Smooth muscle cell (in vitro differentiated cells): ENCODE data around the gene WDR1. TPM values are rescaled to one million over a fixed set of nuclear protein-coding genes. Genes with fewer than 3 reads are reported as not detected.

Source experiments
- DNase-seq: peaks from one replicate; lab custom pipeline; 2025; ENCODE audit not compliant: unreplicated experiment; lab: John Stamatoyannopoulos, UW
- H2AFZ ChIP-seq: fragments of 200-600 bp; sonication (generic); 2 replicates; pipeline ENCODE4 v1.6.0; 2016; ENCODE audit warnings: antibody characterized with exemption, low read depth, mild to moderate bottlenecking
- H3F3A ChIP-seq: fragments of 200-600 bp; sonication (generic); 2 replicates; pipeline ENCODE4 v1.6.0; 2017; ENCODE audit warnings: antibody characterized with exemption, low read depth
- H3K27ac ChIP-seq: fragments of 200-600 bp; sonication (generic); 2 replicates; pipeline ENCODE4 v1.5.1; 2016; ENCODE audit warnings: low read depth, mild to moderate bottlenecking
- H3K27me3 ChIP-seq: fragments of 200-600 bp; sonication (generic); 2 replicates; pipeline ENCODE4 v1.6.1; 2016; ENCODE audit warnings: low read depth, mild to moderate bottlenecking
- H3K36me3 ChIP-seq: fragments of 200-600 bp; sonication (generic); 2 replicates; pipeline ENCODE4 v1.5.1; 2016; ENCODE audit warnings: low read depth
- H3K4me1 ChIP-seq: fragments of 200-600 bp; sonication (generic); 2 replicates; pipeline ENCODE4 v1.5.1; 2016; ENCODE audit warnings: low read depth
- H3K4me2 ChIP-seq: fragments of 200-600 bp; sonication (generic); 2 replicates; pipeline ENCODE4 v1.6.0; 2016; ENCODE audit warnings: mild to moderate bottlenecking
- H3K4me3 ChIP-seq: fragments of 200-600 bp; sonication (generic); 2 replicates; pipeline ENCODE4 v1.5.1; 2016; ENCODE audit warnings: mild to moderate bottlenecking
- H3K79me2 ChIP-seq: fragments of 200-600 bp; sonication (generic); 2 replicates; pipeline ENCODE4 v1.6.0; 2016; ENCODE audit warnings: low read depth, mild to moderate bottlenecking
- H3K9ac ChIP-seq: fragments of 200-600 bp; sonication (generic); 2 replicates; pipeline ENCODE4 v1.6.0; 2016; ENCODE audit warnings: low read depth
- H3K9me3 ChIP-seq: fragments of 200-600 bp; sonication (generic); replicated peaks from 2 replicates; pipeline ENCODE4 v1.5.1; 2016; ENCODE audit warnings: low read depth
- H4K20me1 ChIP-seq: fragments of 200-600 bp; sonication (generic); 2 replicates; pipeline ENCODE4 v1.6.0; 2016; ENCODE audit warnings: low read depth
- CTCF ChIP-seq: fragments of 200-600 bp; sonication (generic); IDR thresholded peaks from 2 replicates; pipeline ENCODE4 v1.5.1; 2017; ENCODE audit warnings: borderline replicate concordance, mild to moderate bottlenecking, antibody characterized with exemption; ENCODE audit not compliant: insufficient read depth, poor library complexity, severe bottlenecking
- WGBS: methylation state at CpG from one replicate; pipeline ENCODE4 v1.1.7; 2016; ENCODE audit warnings: low lambda C conversion rate; 5-methylcytosine and 5-hydroxymethylcytosine counted together
- polyA plus RNA-seq: library from polyadenylated mRNA; unstranded; fragments of >200 nt; fragmentation: Nextera tagmentation; extraction: Ambion mirVana; gene quantifications from 2 replicates; pipeline ENCODE4 v1.2.1, GENCODE V29; 2016
- total RNA-seq: library from RNA; depleted of rRNA; stranded (reverse); fragments of >200 nt; gene quantifications from 2 replicates; pipeline ENCODE4 v1.2.3, GENCODE V29; 2014

The WDR1 gene
- total and polyA plus RNA-seq, 2 experiments from 2014 or later: 259 to 273 TPM

GRCh38 chr4:10036807-10037342 lies 79.7 kb downstream of the WDR1 start:
- Histone ChIP-seq H3K4me1 (peaks cover 3% of the 10 kb centered on the region), H3K79me2 (no peaks in the 10 kb centered on the region), H3K27ac (no peak overlapping the region), H3K4me2 (no peak overlapping the region), H2AFZ (no peak overlapping the region), H4K20me1 (no peaks in the 10 kb centered on the region), H3K4me3 (no peak overlapping the region), H3K27me3 (no peaks in the 10 kb centered on the region), H3K9me3 (no peaks in the 10 kb centered on the region), H3K9ac (no peak overlapping the region), H3F3A (peaks cover 7% of the 10 kb centered on the region), H3K36me3 (no peaks in the 10 kb centered on the region)
- no peak for TF ChIP-seq CTCF
- DNase-seq: no peak
- WGBS: 77% methylated on average over 10 of the region's 10 CpGs

GRCh38 chr4:10035130-10035529 lies 81.5 kb downstream of the WDR1 start:
- peaks cover 14% of the 10 kb centered on the region for H3F3A ChIP-seq
- DNase-seq: no peak
- no peaks in the 10 kb centered on the region for H3K27me3 ChIP-seq
- no peak overlapping the region for H2AFZ ChIP-seq
- H3K9me3 ChIP-seq: no peaks in the 10 kb centered on the region
- H3K27ac ChIP-seq: no peak overlapping the region
- WGBS: 94% methylated on average over 6 of the region's 6 CpGs
- no peak overlapping the region for H3K4me3 ChIP-seq
- H3K4me2 ChIP-seq: no peak overlapping the region
- no peaks in the 10 kb centered on the region for H3K79me2 ChIP-seq
- no peaks in the 10 kb centered on the region for H4K20me1 ChIP-seq
- H3K4me1 ChIP-seq: peaks cover 13% of the 10 kb centered on the region
- no peaks in the 10 kb centered on the region for H3K36me3 ChIP-seq
- no peak for TF ChIP-seq CTCF
- H3K9ac ChIP-seq: no peak overlapping the region

GRCh38 chr4:10034612-10035104 lies 81.9 kb downstream of the WDR1 start:
- WGBS: 81% methylated on average over 5 of the region's 5 CpGs
- no peak overlapping the region for H3K27ac ChIP-seq
- no peak overlapping the region for H2AFZ ChIP-seq

More at GRCh38 chr4:10034612-10035104, 81.9 kb downstream of the WDR1 start:
- H3K4me2 ChIP-seq: no peak overlapping the region
- no peak for TF ChIP-seq CTCF
- DNase-seq: no peak
- H3K36me3 ChIP-seq: no peaks in the 10 kb centered on the region
- no peak overlapping the region for H3K9ac ChIP-seq
- no peaks in the 10 kb centered on the region for H4K20me1 ChIP-seq
- no peaks in the 10 kb centered on the region for H3K79me2 ChIP-seq
- H3K4me1 ChIP-seq: peaks cover 13% of the 10 kb centered on the region
- H3K9me3 ChIP-seq: no peaks in the 10 kb centered on the region
- H3K4me3 ChIP-seq: no peak overlapping the region
- no peaks in the 10 kb centered on the region for H3K27me3 ChIP-seq
- peaks cover 14% of the 10 kb centered on the region for H3F3A ChIP-seq
